Calu3 (cell line): Measurements from ENCODE around the gene SMTNL2. TPM values are rescaled to one million over a fixed set of nuclear protein-coding genes. Genes with fewer than 3 reads are reported as not detected.
"Not testable (repeated sequence)": the region's sequence is repeated elsewhere in the genome, so short reads cannot be mapped to it uniquely, and the experiment has no call there.

ENCODE experiments used
- BruUV-seq: library from RNA; stranded (reverse); fragments of 400-500 nt; replicated peaks from 2 replicates; lab custom pipeline; 2021; lab: Mats Ljungman, UMichigan
- CTCF ChIA-PET: fragments of 300-600 bp; sonication (Branson Sonifier 250); formaldehyde crosslinking; loops from one replicate; lab custom pipeline; 2022; ENCODE audit warnings: antibody characterized with exemption; lab: Charles Lee
- DNase-seq: peaks from one replicate; pipeline ENCODE4 v3.0.0; 2022
- H3K27ac Mint-ChIP-seq: one replicate; pipeline ENCODE4 v1.8.0; 2022; ENCODE audit warnings: mixed read lengths; ENCODE audit not compliant: unreplicated experiment
- H3K27me3 Mint-ChIP-seq: one replicate; pipeline ENCODE4 v1.8.0; 2022; ENCODE audit warnings: mixed read lengths; ENCODE audit not compliant: unreplicated experiment
- H3K36me3 Mint-ChIP-seq: one replicate; pipeline ENCODE4 v1.8.0; 2022; ENCODE audit warnings: mild to moderate bottlenecking, moderate library complexity, mixed read lengths; ENCODE audit not compliant: insufficient read depth, unreplicated experiment
- H3K4me1 Mint-ChIP-seq: one replicate; pipeline ENCODE4 v1.8.0; 2022; ENCODE audit warnings: mild to moderate bottlenecking, low read depth, mixed read lengths; ENCODE audit not compliant: unreplicated experiment
- H3K4me3 Mint-ChIP-seq: one replicate; pipeline ENCODE4 v1.8.0; 2022; ENCODE audit warnings: mild to moderate bottlenecking, low read depth, moderate library complexity, mixed read lengths; ENCODE audit not compliant: unreplicated experiment
- H3K9me3 Mint-ChIP-seq: one replicate; pipeline ENCODE4 v1.8.0; 2022; ENCODE audit warnings: low read depth, mixed read lengths; ENCODE audit not compliant: unreplicated experiment
- CTCF ChIP-seq: fragments of 200-600 bp; IDR thresholded peaks from one replicate; pipeline ENCODE4 v1.8.0; 2022; ENCODE audit warnings: antibody characterized with exemption; ENCODE audit not compliant: unreplicated experiment
- intact Hi-C: fragments of 100-400 bp; cut with micrococcal nuclease; formaldehyde crosslinking; loops from one replicate; pipeline ENCODE4 v1.10.0; 2022; ENCODE audit not compliant: unreplicated experiment
- total RNA-seq: library from RNA; stranded (reverse); gene quantifications from 2 replicates; pipeline ENCODE4 v1.2.3, GENCODE V29; 2022

Gene SMTNL2
- total RNA-seq, 1 experiment from 2014 or later: not detected

GRCh38 chr17:4620531-4621101 lies 36.3 kb downstream of the SMTNL2 start:
- no peaks in the 10 kb centered on the region for H3K36me3 Mint-ChIP-seq
- H3K4me3 Mint-ChIP-seq: no peak overlapping the region
- no peak for TF ChIP-seq CTCF
- BruUV-seq: no TSS peak
- peaks cover 7% of the 10 kb centered on the region for H3K27me3 Mint-ChIP-seq
- H3K27ac Mint-ChIP-seq: no peak overlapping the region
- no peaks in the 10 kb centered on the region for H3K9me3 Mint-ChIP-seq
- intact Hi-C loops: no loop called here
- no peak for DNase-seq
- CTCF ChIA-PET: no interaction called here
- no peaks in the 10 kb centered on the region for H3K4me1 Mint-ChIP-seq

- no peaks in the 10 kb centered on the region for H3K4me1 Mint-ChIP-seq
- no peaks in the 10 kb centered on the region for H3K9me3 Mint-ChIP-seq
- DNase-seq: no peak
- H3K36me3 Mint-ChIP-seq: no peaks in the 10 kb centered on the region
- CTCF ChIA-PET: no interaction called here
- H3K27me3 Mint-ChIP-seq: peaks cover 12% of the 10 kb centered on the region
- H3K27ac Mint-ChIP-seq: no peak overlapping the region
- BruUV-seq: no TSS peak
- H3K4me3 Mint-ChIP-seq: no peak overlapping the region
- intact Hi-C loops: no loop called here
- no peak for TF ChIP-seq CTCF
Observed at GRCh38 chr17:4622375-4622774, 38.0 kb downstream of the SMTNL2 start.

GRCh38 chr17:4623249-4623648 lies 38.9 kb downstream of the SMTNL2 start:
- Mint-ChIP-seq H3K4me3 (no peak overlapping the region), H3K27ac (no peak overlapping the region), H3K36me3 (no peaks in the 10 kb centered on the region), H3K27me3 (peaks cover 13% of the 10 kb centered on the region), H3K9me3 (no peaks in the 10 kb centered on the region), H3K4me1 (no peaks in the 10 kb centered on the region)
- no TSS peak for BruUV-seq
- no peak for TF ChIP-seq CTCF
- intact Hi-C loops: no loop called here
- DNase-seq: no peak
- CTCF ChIA-PET: interaction anchor here (0.7 kb wide), 1 partner anchor 121 kb away, joined by 4 read pairs; no protein-coding TSS in a partner anchor

DNA sequence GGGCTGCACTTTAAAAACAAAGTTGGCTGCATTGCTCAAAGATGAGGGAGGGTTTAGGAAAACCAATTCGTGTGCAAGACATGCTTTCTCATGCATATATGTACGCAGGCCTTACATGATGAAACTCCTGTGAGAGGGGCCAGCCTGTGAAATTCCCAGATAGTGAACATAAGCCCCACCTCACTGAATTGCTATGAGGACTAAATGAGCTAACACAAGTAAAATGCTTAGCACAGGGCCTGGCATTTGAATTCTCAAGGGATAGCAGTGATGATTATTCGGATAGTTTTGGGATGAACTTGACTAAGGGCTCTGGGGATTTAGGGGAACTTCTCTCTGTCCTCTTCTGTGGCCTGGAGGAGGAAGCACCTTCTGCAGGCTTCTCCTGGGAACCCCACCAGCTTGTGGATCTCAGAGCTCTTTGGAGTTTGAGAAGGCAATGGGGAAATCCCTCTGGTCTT lies 40.2 kb downstream of the SMTNL2 start:
- intact Hi-C loops, H3K36me3 Mint-ChIP-seq, BruUV-seq, H3K27ac Mint-ChIP-seq, DNase-seq, H3K4me1 Mint-ChIP-seq, H3K9me3 Mint-ChIP-seq, H3K4me3 Mint-ChIP-seq: not testable (repeated sequence)
- CTCF ChIA-PET: interaction anchor here (2.2 kb wide), 1 partner anchor 57 kb away, joined by 19 read pairs; no protein-coding TSS in a partner anchor
- H3K27me3 Mint-ChIP-seq: peaks cover 13% of the 10 kb centered on the region

DNA sequence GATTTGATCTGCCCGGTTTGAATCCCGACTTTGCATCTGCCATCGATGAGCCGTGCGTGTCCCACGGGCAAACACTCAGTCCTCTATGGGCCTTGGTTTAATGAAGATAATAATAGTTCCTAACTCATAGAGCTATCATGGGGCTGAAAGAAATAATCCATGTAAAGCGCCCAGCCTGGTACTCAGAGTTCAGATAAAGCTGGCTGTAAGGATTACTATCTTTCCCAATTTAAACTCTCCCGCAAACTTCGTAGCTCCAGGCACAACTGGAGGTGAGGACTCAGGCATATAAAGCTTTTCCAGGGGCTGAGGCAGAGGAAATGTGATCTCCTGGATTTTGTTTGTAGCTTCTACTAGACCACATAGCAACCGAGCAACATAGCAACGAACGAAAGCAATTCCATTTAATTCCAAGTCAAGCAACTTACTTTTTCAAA lies 40.9 kb downstream of the SMTNL2 start:
- intact Hi-C loops: loop anchor here (5.0 kb wide), 1 partner anchor 203 kb away; no protein-coding TSS in a partner anchor
- TF ChIP-seq CTCF: no peak
- no peaks in the 10 kb centered on the region for H3K36me3 Mint-ChIP-seq
- no TSS peak for BruUV-seq
- no peak for DNase-seq
- CTCF ChIA-PET: interaction anchor here (2.2 kb wide), 1 partner anchor 58 kb away, joined by 19 read pairs; no protein-coding TSS in a partner anchor
- peaks cover 13% of the 10 kb centered on the region for H3K27me3 Mint-ChIP-seq
- no peak overlapping the region for H3K27ac Mint-ChIP-seq
- no peaks in the 10 kb centered on the region for H3K9me3 Mint-ChIP-seq
- H3K4me3 Mint-ChIP-seq: no peak overlapping the region
- no peaks in the 10 kb centered on the region for H3K4me1 Mint-ChIP-seq
